Measurements from ENCODE around the gene ADNP2. TPM values are rescaled to one million over a fixed set of nuclear protein-coding genes. Genes with fewer than 3 reads are reported as not detected.

ADNP2 gene
- total and polyA plus RNA-seq, 2 of the 13 experiments (the other 11 are each of a cell fraction or from before 2014, with no cell fraction given) = 10.8 to 25.5 TPM

DNA sequence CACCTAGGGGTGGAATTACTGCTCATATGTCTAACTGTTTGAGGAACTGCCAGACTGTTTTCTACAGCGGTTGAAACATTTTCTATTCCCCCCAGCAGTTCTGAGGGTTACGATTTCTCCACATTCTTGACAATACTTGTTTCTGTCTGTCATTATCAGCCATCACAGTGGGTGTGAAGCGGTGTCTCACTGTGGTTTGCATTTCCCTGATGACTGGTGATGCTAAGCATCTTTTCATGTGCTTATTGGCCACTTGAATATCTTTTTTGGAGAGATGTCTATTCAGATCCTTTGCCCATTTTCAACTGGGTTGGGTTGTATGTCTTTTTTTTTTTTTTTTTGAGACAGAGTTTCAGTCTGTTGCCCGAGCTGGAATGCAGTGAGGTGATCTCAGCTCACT, 63.0 kb downstream of the ADNP2 start:
- no TSS peak for BruUV-seq (replicated peaks)
- Histone ChIP-seq H3K27ac (ENCODE audit: extremely low read length, insufficient read depth, low read length) (no peak overlapping the region), H2AFZ (ENCODE audit: low read length) (no peak overlapping the region), H3K36me3 (replicated peaks in 1 of 2; ENCODE audit: control insufficient read depth in 1 of 2, insufficient read depth in 2 of 2, low read length in 2 of 2) (no peaks in the 10 kb centered on the region), H3K9me3 (ENCODE audit: low read length) (no peaks in the 10 kb centered on the region), H3K4me1 (ENCODE audit: insufficient read depth, low read length) (no peaks in the 10 kb centered on the region), H4K20me1 (ENCODE audit: insufficient read depth, low read length) (no peaks in the 10 kb centered on the region), H3K79me2 (ENCODE audit: insufficient read depth, low read length) (no peaks in the 10 kb centered on the region), H3K9ac (ENCODE audit: insufficient read depth, low read depth, low read length) (no peak overlapping the region), H3K4me2 (ENCODE audit: low read depth, low read length) (no peak overlapping the region), H3K27me3 (ENCODE audit: control insufficient read depth in 1 of 2, insufficient read depth in 2 of 2, low read length in 2 of 2) (no peaks in the 10 kb centered on the region), H3K4me3 (replicated peaks in 1 of 3; ENCODE audit: insufficient read depth in 1 of 3, low read depth in 2 of 3, low read length in 3 of 3) (no peak overlapping the region)
- ChIA-PET CTCF (ENCODE audit: low intra/inter-chr PET ratio, low total read pairs) (interaction anchor here (1.2 to 2.1 kb wide), 3 partner anchors 14 to 85 kb away, joined by 4 to 26 read pairs (median 8); no protein-coding TSS in a partner anchor), POLR2A (no interaction called here)
- FAIRE-seq (no peak), ATAC-seq (no peak), DNase-seq (ENCODE audit: low spot score) (no peak)
- in situ Hi-C loops (cut with HindIII; ENCODE audit: extremely low pct_ligation_motif_present, low pct_unique_long_range_greater_than_20kb) (no loop called here), intact Hi-C loops (cut with micrococcal nuclease; ENCODE audit: unreplicated experiment) (no loop called here)
- TF ChIP-seq HDAC1 (CRISPR knock-in tag; IDR thresholded peaks at IDR 0.05) = no peak
- 93% methylated on average over 4 of the region's 4 CpGs for WGBS (ENCODE audit: low lambda C conversion rate)

DNA sequence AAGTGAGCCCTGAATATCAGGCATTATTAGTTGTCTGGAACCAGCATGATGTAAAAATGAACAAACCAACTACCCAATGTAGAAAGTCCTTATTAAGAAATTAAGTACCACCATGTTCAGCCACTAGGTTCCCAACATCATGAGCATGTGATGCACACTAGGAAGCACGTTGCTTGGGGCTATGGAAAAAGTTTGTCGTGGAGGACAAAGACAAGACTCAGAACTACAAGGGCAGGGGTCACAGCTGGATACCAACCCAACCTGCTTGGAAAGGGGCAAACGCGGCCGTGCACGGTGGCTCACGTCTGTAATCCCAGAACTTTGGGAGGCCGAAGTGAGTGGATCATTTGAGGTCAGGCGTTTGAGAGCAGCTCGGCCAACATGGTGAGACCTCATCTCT, 64.0 kb downstream of the ADNP2 start:
- in situ Hi-C loops (cut with HindIII; ENCODE audit: extremely low pct_ligation_motif_present, low pct_unique_long_range_greater_than_20kb) (no loop called here), intact Hi-C loops (cut with micrococcal nuclease; ENCODE audit: unreplicated experiment) (no loop called here)
- Histone ChIP-seq H3K4me3 (replicated peaks in 1 of 3; ENCODE audit: insufficient read depth in 1 of 3, low read depth in 2 of 3, low read length in 3 of 3) (no peak overlapping the region), H3K4me2 (ENCODE audit: low read depth, low read length) (no peak overlapping the region), H3K79me2 (ENCODE audit: insufficient read depth, low read length) (no peaks in the 10 kb centered on the region), H3K27me3 (ENCODE audit: control insufficient read depth in 1 of 2, insufficient read depth in 2 of 2, low read length in 2 of 2) (no peaks in the 10 kb centered on the region), H3K36me3 (replicated peaks in 1 of 2; ENCODE audit: control insufficient read depth in 1 of 2, insufficient read depth in 2 of 2, low read length in 2 of 2) (no peaks in the 10 kb centered on the region), H2AFZ (ENCODE audit: low read length) (no peak overlapping the region), H3K4me1 (ENCODE audit: insufficient read depth, low read length) (no peaks in the 10 kb centered on the region), H3K9ac (ENCODE audit: insufficient read depth, low read depth, low read length) (no peak overlapping the region), H3K9me3 (ENCODE audit: low read length) (no peaks in the 10 kb centered on the region), H4K20me1 (ENCODE audit: insufficient read depth, low read length) (no peaks in the 10 kb centered on the region), H3K27ac (ENCODE audit: extremely low read length, insufficient read depth, low read length) (no peak overlapping the region)
- DNase-seq (ENCODE audit: low spot score) (no peak), FAIRE-seq (no peak), ATAC-seq (no peak)
- ChIA-PET CTCF (ENCODE audit: low intra/inter-chr PET ratio, low total read pairs) (no interaction called here), POLR2A (no interaction called here)
- BruUV-seq (replicated peaks) = no TSS peak
- WGBS (ENCODE audit: low lambda C conversion rate) = 91% methylated on average over 10 of the region's 10 CpGs
- TF ChIP-seq ZNF34 (CRISPR knock-in tag; IDR thresholded peaks at IDR 0.05; ENCODE audit: borderline replicate concordance) (no peak), AFF4 (CRISPR knock-in tag; IDR thresholded peaks at IDR 0.05) (no peak), ZNF234 (CRISPR knock-in tag; conservative IDR thresholded peaks at IDR 0.05) (no peak), POLR2AphosphoS2 (IDR thresholded peaks at IDR 0.05; ENCODE audit: low read depth, low read length) (no peak), SMC3 (IDR thresholded peaks at IDR 0.05; ENCODE audit: low read length) (no peak), PRMT3 (CRISPR knock-in tag; IDR thresholded peaks at IDR 0.05; ENCODE audit: borderline replicate concordance, low read depth) (no peak), CBX1 (IDR thresholded peaks at IDR 0.05; ENCODE audit: low read depth) (no peak), ZNF891 (CRISPR knock-in tag; IDR thresholded peaks at IDR 0.05) (no peak), ZNF768 (CRISPR knock-in tag; IDR thresholded peaks at IDR 0.05) (no peak), JUND (CRISPR knock-in tag; IDR thresholded peaks at IDR 0.05) (no peak), ZNF460 (CRISPR knock-in tag; IDR thresholded peaks at IDR 0.05; ENCODE audit: borderline replicate concordance) (no peak)
- TF ChIP-seq, protein P1, sequence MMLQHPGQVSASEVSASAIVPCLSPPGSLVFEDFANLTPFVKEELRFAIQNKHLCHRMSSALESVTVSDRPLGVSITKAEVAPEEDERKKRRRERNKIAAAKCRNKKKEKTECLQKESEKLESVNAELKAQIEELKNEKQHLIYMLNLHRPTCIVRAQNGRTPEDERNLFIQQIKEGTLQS (CRISPR knock-in tag; IDR thresholded peaks at IDR 0.05) = no peak
